Measurements from ENCODE around the gene TMEM60.
A peak's percentile ranks its signal among the peaks of the same experiment; 100 is the strongest.
"Not testable (repeated sequence)": the region's sequence is repeated elsewhere in the genome, so short reads cannot be mapped to it uniquely, and the experiment has no call there.

Gene TMEM60

GRCh38 chr7:77811516-77812289 is 13.5 kb upstream of the TMEM60 start:
- DNase-seq (ENCODE audit: low spot score): no peak

GRCh38 chr7:77808517-77808916 is 10.3 kb upstream of the TMEM60 start:
- no peak for DNase-seq (ENCODE audit: low spot score)

GRCh38 chr7:77806425-77806824 is 8.2 kb upstream of the TMEM60 start:
- no peak for DNase-seq (ENCODE audit: low spot score)

- no peak for DNase-seq (ENCODE audit: low spot score)
These were observed 4.5 kb upstream of the TMEM60 start for GRCh38 chr7:77802557-77803405.

GRCh38 chr7:77800730-77801129 is 2.5 kb upstream of the TMEM60 start:
- DNase-seq (ENCODE audit: low spot score): no peak

GRCh38 chr7:77800158-77800557 is 1.9 kb upstream of the TMEM60 start:
- no peak for DNase-seq (ENCODE audit: low spot score)

GRCh38 chr7:77799078-77799964 is 1.1 kb upstream of the TMEM60 start:
- DNase-seq (ENCODE audit: low spot score): peak; percentile 16

GRCh38 chr7:77797734-77798393 is 370 bp downstream of the TMEM60 start:
- DNase-seq (ENCODE audit: low spot score): peak; percentile 26

- DNase-seq (ENCODE audit: low spot score): no peak
These were observed 1.3 kb downstream of the TMEM60 start for GRCh38 chr7:77796960-77797359.

GRCh38 chr7:77796109-77796508 is 2.1 kb downstream of the TMEM60 start:
- DNase-seq (ENCODE audit: low spot score): no peak

- no peak for DNase-seq (ENCODE audit: low spot score)
These were observed 4.2 kb downstream of the TMEM60 start for GRCh38 chr7:77794000-77794399.

- DNase-seq (ENCODE audit: low spot score): no peak
These were observed 6.3 kb downstream of the TMEM60 start for GRCh38 chr7:77791956-77792355.

GRCh38 chr7:77791336-77791735 is 6.9 kb downstream of the TMEM60 start:
- no peak for DNase-seq (ENCODE audit: low spot score)

GRCh38 chr7:77788327-77788902 is 9.8 kb downstream of the TMEM60 start:
- no peak for DNase-seq (ENCODE audit: low spot score)

- DNase-seq (ENCODE audit: low spot score): no peak
These were observed 11.5 kb downstream of the TMEM60 start for GRCh38 chr7:77786741-77787140.

- DNase-seq (ENCODE audit: low spot score): no peak
These were observed 12.2 kb downstream of the TMEM60 start for GRCh38 chr7:77786018-77786417.

GRCh38 chr7:77784426-77784825 is 13.8 kb downstream of the TMEM60 start:
- not testable (repeated sequence) for DNase-seq (ENCODE audit: low spot score)

- DNase-seq (ENCODE audit: low spot score): no peak
These were observed 14.7 kb downstream of the TMEM60 start for GRCh38 chr7:77783545-77783944.

- DNase-seq (ENCODE audit: low spot score): no peak
These were observed 15.1 kb downstream of the TMEM60 start for GRCh38 chr7:77783111-77783510.

- no peak for DNase-seq (ENCODE audit: low spot score)
These were observed 15.9 kb downstream of the TMEM60 start for GRCh38 chr7:77782383-77782782.

- DNase-seq (ENCODE audit: low spot score): no peak
These were observed 19.7 kb downstream of the TMEM60 start for GRCh38 chr7:77778535-77778934.

Data from AG08395 (cell line).